ENCODE measurements around the gene ZFYVE28. TPM values are rescaled to one million over a fixed set of nuclear protein-coding genes. Genes with fewer than 3 reads are reported as not detected.
"Not testable (repeated sequence)": the region's sequence is repeated elsewhere in the genome, so short reads cannot be mapped to it uniquely, and the experiment has no call there.

ZFYVE28 gene
- total and polyA plus RNA-seq, 2 donors (not counting 1 experiment from before 2014, with no cell fraction given): 5.8 to 12.1 TPM

GRCh38 chr4:2222838-2223237 lies 195.6 kb downstream of the ZFYVE28 start:
- no peak for DNase-seq
- H3K27me3 ChIP-seq (replicated peaks in 1 of 4; ENCODE audit: control extremely low read depth in 1 of 4, control insufficient read depth in 3 of 4, insufficient read depth in 4 of 4, low read length in 3 of 4): no peaks in the 10 kb centered on the region
- POLR2A ChIA-PET: no interaction called here
- H3K36me3 ChIP-seq (replicated peaks in 1 of 2; ENCODE audit: control extremely low read depth in 1 of 2, control insufficient read depth in 1 of 2, extremely low read depth in 1 of 2, insufficient read depth in 2 of 2, low read length in 1 of 2): peaks cover 0 to 16% of the 10 kb centered on the region in 2 experiments
- H3K9ac ChIP-seq (ENCODE audit: low read length): no peak overlapping the region
- no peak overlapping the region for H3K4me3 ChIP-seq (ENCODE audit: control extremely low read depth in 1 of 5, extremely low read depth in 1 of 5, insufficient read depth in 1 of 5, low read depth in 2 of 5, low read length in 4 of 5)
- no peak for ATAC-seq (ENCODE audit: low read depth)
- TF ChIP-seq CTCF (IDR thresholded peaks at IDR 0.05) (no peak), EZH2 (IDR thresholded peaks at IDR 0.05; ENCODE audit: borderline replicate concordance, insufficient read depth, low read depth, low read length, poor library complexity, severe bottlenecking) (no peak)
- no peak overlapping the region for H3K27ac ChIP-seq (ENCODE audit: low read length in 2 of 2)
- Mint-ChIP-seq H3K9me3 (ENCODE audit: insufficient read depth) (no peaks in the 10 kb centered on the region), H3K27me3 (no peaks in the 10 kb centered on the region), H3K4me1 (peaks cover 4% of the 10 kb centered on the region), H3K4me3 (no peak overlapping the region), H3K27ac (no peak overlapping the region)
- no CpG with 5 or more reads among the region's 2 CpGs for WGBS (ENCODE audit: insufficient coverage)
- H2AFZ ChIP-seq (ENCODE audit: insufficient read depth, low read depth, low read length, poor library complexity, severe bottlenecking): no peak overlapping the region
- H3K4me1 ChIP-seq (ENCODE audit: control insufficient read depth in 2 of 2, insufficient read depth in 2 of 2, low read length in 2 of 2): peaks cover 0 to 5% of the 10 kb centered on the region in 2 donors
- no peaks in the 10 kb centered on the region for H4K20me1 ChIP-seq (ENCODE audit: control insufficient read depth, insufficient read depth, low read length, poor library complexity, severe bottlenecking)
- H3K9me3 ChIP-seq (ENCODE audit: control extremely low read depth in 1 of 3, control insufficient read depth in 2 of 3, insufficient read depth in 1 of 3, low read length in 2 of 3): no peaks in the 10 kb centered on the region
- no peaks in the 10 kb centered on the region for H3K79me2 ChIP-seq (ENCODE audit: control insufficient read depth, insufficient read depth, low read length)
- intact Hi-C loops (cut with micrococcal nuclease): no loop called here
- CTCF ChIA-PET: interaction anchor here (0.6 to 1.4 kb wide), 2 partner anchors 131 to 316 kb away, joined by 3 read pairs; no protein-coding TSS in a partner anchor
- no peak overlapping the region for H3K4me2 ChIP-seq (replicated peaks; ENCODE audit: low read depth, low read length, poor library complexity, severe bottlenecking)

- H3K9ac ChIP-seq (ENCODE audit: low read length); intact Hi-C loops (cut with micrococcal nuclease); H3K4me2 ChIP-seq (replicated peaks; ENCODE audit: low read depth, low read length, poor library complexity, severe bottlenecking); H2AFZ ChIP-seq (ENCODE audit: insufficient read depth, low read depth, low read length, poor library complexity, severe bottlenecking); H3K4me3 ChIP-seq (ENCODE audit: control extremely low read depth in 1 of 5, extremely low read depth in 1 of 5, insufficient read depth in 1 of 5, low read depth in 2 of 5, low read length in 4 of 5); H3K36me3 ChIP-seq (replicated peaks in 1 of 2; ENCODE audit: control extremely low read depth in 1 of 2, control insufficient read depth in 1 of 2, extremely low read depth in 1 of 2, insufficient read depth in 2 of 2, low read length in 1 of 2); POLR2A ChIA-PET; H3K9me3 Mint-ChIP-seq (ENCODE audit: insufficient read depth); H3K4me3 Mint-ChIP-seq; H3K27me3 Mint-ChIP-seq; H3K4me1 ChIP-seq (ENCODE audit: control insufficient read depth in 2 of 2, insufficient read depth in 2 of 2, low read length in 2 of 2); H3K79me2 ChIP-seq (ENCODE audit: control insufficient read depth, insufficient read depth, low read length); H3K4me1 Mint-ChIP-seq; H3K9me3 ChIP-seq (ENCODE audit: control extremely low read depth in 1 of 3, control insufficient read depth in 2 of 3, insufficient read depth in 1 of 3, low read length in 2 of 3); H3K27me3 ChIP-seq (replicated peaks in 1 of 4; ENCODE audit: control extremely low read depth in 1 of 4, control insufficient read depth in 3 of 4, insufficient read depth in 4 of 4, low read length in 3 of 4); ATAC-seq (ENCODE audit: low read depth); H3K27ac Mint-ChIP-seq; DNase-seq; H3K27ac ChIP-seq (ENCODE audit: low read length in 2 of 2); H4K20me1 ChIP-seq (ENCODE audit: control insufficient read depth, insufficient read depth, low read length, poor library complexity, severe bottlenecking): not testable (repeated sequence)
- WGBS (ENCODE audit: insufficient coverage): 93% methylated on average over 4 of the region's 4 CpGs
- CTCF ChIA-PET: interaction anchor here (1.5 to 4.9 kb wide), 10 partner anchors 9 to 380 kb away, joined by 3 to 54 read pairs (median 16); partner anchors contain the start of genes FAM193A, HAUS3 and POLN
Observed at GRCh38 chr4:2221378-2221777, 197.1 kb downstream of the ZFYVE28 start.

Measured in B cell (primary cell).